K562 (cell line): ENCODE data around the gene PSMD2. TPM values are rescaled to one million over a fixed set of nuclear protein-coding genes. Genes with fewer than 3 reads are reported as not detected.
A peak's percentile ranks its signal among the peaks of the same experiment; 100 is the strongest.

ENCODE experiments used
- ARNT ChIP-seq, 2 experiments: fragments of 450-650 bp; IDR thresholded peaks; 2 replicates each; pipeline ENCODE4 v1.6.1; 2016; ENCODE audit warnings: mild to moderate bottlenecking in 1 of 2
- ATF6 ChIP-seq: sonication (generic); formaldehyde crosslinking; IDR thresholded peaks from 2 replicates; pipeline ENCODE4 v1.4.0; 2020; ENCODE audit warnings: mild to moderate bottlenecking, missing genetic modification reagents
- CBFA2T3 ChIP-seq: fragments of 450-650 bp; IDR thresholded peaks from 2 replicates; pipeline ENCODE4 v1.6.1; 2017
- CBX3 ChIP-seq, 2 experiments: IDR thresholded peaks; 1 replicate in 1 of 2; 2 replicates in 1 of 2; pipeline ENCODE4 v1.6.1; 2012; ENCODE audit warnings: inconsistent platforms in 2 of 2, low read length in 2 of 2, borderline replicate concordance in 1 of 2, control low read depth in 1 of 2
- ETS1 ChIP-seq: conservative IDR thresholded peaks from 2 replicates; pipeline ENCODE4 v1.6.1; 2011; ENCODE audit warnings: low read depth, mild to moderate bottlenecking, low read length; ENCODE audit not compliant: control insufficient read depth
- HNRNPH1 ChIP-seq: fragments of 200-400 bp; formaldehyde crosslinking; optimal IDR thresholded peaks from 2 replicates; pipeline ENCODE3; 2017; ENCODE audit warnings: low read depth, mild to moderate bottlenecking, low read length, moderate library complexity
- KLF16 ChIP-seq: IDR thresholded peaks from 2 replicates; pipeline ENCODE4 v1.6.1; 2016; ENCODE audit warnings: antibody characterized with exemption
- MTA3 ChIP-seq: fragments of 450-650 bp; formaldehyde crosslinking; IDR thresholded peaks from 2 replicates; pipeline ENCODE4 v1.6.1; 2017; ENCODE audit warnings: mild to moderate bottlenecking, borderline replicate concordance
- NBN ChIP-seq: fragments of 450-650 bp; IDR thresholded peaks from 2 replicates; pipeline ENCODE4 v1.6.1; 2016; ENCODE audit warnings: low read depth, mild to moderate bottlenecking
- PCBP1 ChIP-seq: fragments of 200-400 bp; formaldehyde crosslinking; IDR thresholded peaks from 2 replicates; pipeline ENCODE4 v1.6.1; 2018; ENCODE audit warnings: mild to moderate bottlenecking, low read depth, low read length; ENCODE audit not compliant: poor library complexity, severe bottlenecking
- POLR3G ChIP-seq: IDR thresholded peaks from 2 replicates; pipeline ENCODE4 v1.6.1; 2011; ENCODE audit not compliant: insufficient read length, insufficient replicate concordance; ENCODE audit errors: extremely low read depth
- SMAD1 ChIP-seq: fragments of 150-350 bp; IDR thresholded peaks from 2 replicates; pipeline ENCODE4 v1.6.1; 2014; ENCODE audit warnings: low read length, low read depth; ENCODE audit not compliant: partially characterized antibody
- TAF1 ChIP-seq: IDR thresholded peaks from 2 replicates; pipeline ENCODE4 v1.6.1; 2011; ENCODE audit warnings: mild to moderate bottlenecking, low read length, moderate library complexity; ENCODE audit not compliant: insufficient read depth, control insufficient read depth, severe bottlenecking; ENCODE audit errors: extremely low read depth
- U2AF2 ChIP-seq: fragments of 200-400 bp; formaldehyde crosslinking; optimal IDR thresholded peaks from 2 replicates; pipeline ENCODE3; 2017; ENCODE audit warnings: low read depth, mild to moderate bottlenecking, low read length
- ZKSCAN8 ChIP-seq: fragments of 200-800 bp; sonication (Bioruptor generic); IDR thresholded peaks from 2 replicates; pipeline ENCODE4 v1.6.1; 2016; ENCODE audit warnings: missing genetic modification characterization, missing compliant biosample characterization
- ZNF140 ChIP-seq: fragments of 250-450 bp; sonication (Bioruptor Pico); IDR thresholded peaks from 2 replicates; pipeline ENCODE4 v1.8.0; 2021; ENCODE audit warnings: moderate library complexity, mild to moderate bottlenecking, inconsistent platforms
- ZNF263 ChIP-seq: sonication (generic); formaldehyde crosslinking; IDR thresholded peaks from 2 replicates; pipeline ENCODE4 v1.8.0; 2022; ENCODE audit warnings: mild to moderate bottlenecking, missing genetic modification reagents, borderline replicate concordance
- ZNF57 ChIP-seq: fragments of 450-650 bp; formaldehyde crosslinking; IDR thresholded peaks from 2 replicates; pipeline ENCODE4 v1.4.0; 2020; ENCODE audit warnings: mild to moderate bottlenecking, moderate library complexity
- ZNF778 ChIP-seq: fragments of 450-650 bp; formaldehyde crosslinking; IDR thresholded peaks from 2 replicates; pipeline ENCODE4 v1.4.0; 2020; ENCODE audit warnings: mild to moderate bottlenecking, moderate library complexity
- polyA plus RNA-seq, 8 experiments: library from polyadenylated mRNA; depleted of rRNA in 4 of 8; stranded (reverse) in 5 of 8; unstranded in 3 of 8; fragments of >200 nt; fragmentation: Nextera tagmentation in 2 of 8; fragmentation: Illumina TruSeq in 1 of 8; extraction: Ambion mirVana in 2 of 8; extraction: Trizol in 1 of 8; gene quantifications; 2 replicates each; pipeline versions ENCODE4 v1.2.1 to v1.2.3, GENCODE V29; 2011 to 2014; ENCODE audit warnings: inconsistent platforms in 1 of 8, missing spikeins in 1 of 8
- total RNA-seq, 7 experiments: library from RNA; depleted of rRNA in 6 of 7; stranded (reverse); fragments of >200 nt in 6 of 7; fragmentation: Illumina TruSeq in 2 of 7; extraction: Trizol in 2 of 7; gene quantifications; 2 replicates each; pipeline versions ENCODE4 v1.2.1 to v1.2.3, GENCODE V29; 2011 to 2021; ENCODE audit warnings: low replicate concordance in 1 of 7
- TF ChIP-seq, protein P1 (sequence below): fragments of 450-650 bp; formaldehyde crosslinking; IDR thresholded peaks from 2 replicates; pipeline ENCODE4 v1.4.0; 2020; ENCODE audit warnings: mild to moderate bottlenecking, moderate library complexity

The PSMD2 gene
- total and polyA plus RNA-seq, 9 of the 15 experiments (the other 6 are each of a cell fraction or from before 2014, with no cell fraction given), result 152 to 484 (median 295) TPM

DNA sequence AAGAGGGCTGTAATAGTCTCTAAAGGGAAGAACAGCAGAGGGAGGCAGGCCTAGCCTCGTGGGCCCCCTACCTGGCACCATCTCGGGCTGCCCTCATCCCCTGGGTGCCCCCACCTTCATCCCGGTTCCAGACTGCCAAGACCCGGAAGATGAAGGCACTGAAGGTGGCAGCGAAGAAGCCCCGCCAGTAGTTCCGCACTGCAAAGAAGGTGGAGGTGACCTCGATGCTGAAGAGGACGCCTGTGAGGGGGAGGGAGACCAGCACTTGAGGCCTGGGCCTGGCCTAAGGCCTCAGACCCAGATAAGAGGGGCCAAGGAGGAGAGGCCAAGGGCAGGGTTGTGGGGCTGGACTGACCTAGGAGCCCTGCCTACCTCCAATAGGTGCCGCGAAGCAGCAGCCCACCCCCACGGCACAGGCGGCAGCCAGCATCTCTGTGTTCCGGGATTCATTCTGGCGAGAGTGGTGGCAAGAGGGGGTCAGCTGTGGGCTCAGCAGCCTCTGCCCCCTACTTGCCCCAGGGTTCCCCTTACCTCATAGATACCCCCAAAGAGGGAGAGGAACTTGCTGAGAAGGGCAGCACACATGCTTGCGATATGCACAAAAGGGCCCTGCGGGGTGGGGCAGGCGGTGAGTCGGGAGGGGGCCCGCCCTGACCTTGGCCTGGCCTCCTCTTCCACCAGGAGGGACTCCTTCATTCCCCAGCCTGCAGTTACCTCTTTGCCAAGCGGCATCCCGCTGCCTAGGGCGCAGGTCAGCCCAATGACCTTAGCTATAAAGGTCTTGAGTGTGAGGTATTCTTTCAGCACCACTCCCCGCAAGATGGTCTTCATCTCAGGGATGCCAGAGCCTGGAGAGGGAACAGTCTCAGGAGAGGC is 58.4 kb downstream of the PSMD2 start (continued):
- TF ChIP-seq ZNF57 (no peak), NBN (no peak), ETS1 (no peak), ZKSCAN8 (CRISPR knock-in tag) (no peak), U2AF2 (no peak), ZNF140 (CRISPR knock-in tag) (no peak), PCBP1 (no peak), ZNF778 (CRISPR knock-in tag) (no peak), KLF16 (no peak), ARNT (IDR thresholded peaks at IDR 0.05) (no peak), TAF1 (no peak), CBFA2T3 (0 out of 2 replicates have a peak, but pooled peaks have one; percentile 9), CBX3 (IDR thresholded peaks at IDR 0.05; ENCODE audit: borderline replicate concordance in 1 of 2, low read length in 2 of 2) (no peak), POLR3G (no peak), MTA3 (no peak), ATF6 (no peak), SMAD1 (no peak), ZNF263 (CRISPR knock-in tag) (no peak), HNRNPH1 (no peak)
- TF ChIP-seq, protein P1, sequence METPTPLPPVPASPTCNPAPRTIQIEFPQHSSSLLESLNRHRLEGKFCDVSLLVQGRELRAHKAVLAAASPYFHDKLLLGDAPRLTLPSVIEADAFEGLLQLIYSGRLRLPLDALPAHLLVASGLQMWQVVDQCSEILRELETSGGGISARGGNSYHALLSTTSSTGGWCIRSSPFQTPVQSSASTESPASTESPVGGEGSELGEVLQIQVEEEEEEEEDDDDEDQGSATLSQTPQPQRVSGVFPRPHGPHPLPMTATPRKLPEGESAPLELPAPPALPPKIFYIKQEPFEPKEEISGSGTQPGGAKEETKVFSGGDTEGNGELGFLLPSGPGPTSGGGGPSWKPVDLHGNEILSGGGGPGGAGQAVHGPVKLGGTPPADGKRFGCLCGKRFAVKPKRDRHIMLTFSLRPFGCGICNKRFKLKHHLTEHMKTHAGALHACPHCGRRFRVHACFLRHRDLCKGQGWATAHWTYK (CRISPR knock-in tag), result no peak
